ENCODE results near the gene PRSS50. TPM values are rescaled to one million over a fixed set of nuclear protein-coding genes. Genes with fewer than 3 reads are reported as not detected.
"Not testable (repeated sequence)": the region's sequence is repeated elsewhere in the genome, so short reads cannot be mapped to it uniquely, and the experiment has no call there.

The PRSS50 gene
- total RNA-seq, 1 donor from 2014 or later, result not detected

DNA sequence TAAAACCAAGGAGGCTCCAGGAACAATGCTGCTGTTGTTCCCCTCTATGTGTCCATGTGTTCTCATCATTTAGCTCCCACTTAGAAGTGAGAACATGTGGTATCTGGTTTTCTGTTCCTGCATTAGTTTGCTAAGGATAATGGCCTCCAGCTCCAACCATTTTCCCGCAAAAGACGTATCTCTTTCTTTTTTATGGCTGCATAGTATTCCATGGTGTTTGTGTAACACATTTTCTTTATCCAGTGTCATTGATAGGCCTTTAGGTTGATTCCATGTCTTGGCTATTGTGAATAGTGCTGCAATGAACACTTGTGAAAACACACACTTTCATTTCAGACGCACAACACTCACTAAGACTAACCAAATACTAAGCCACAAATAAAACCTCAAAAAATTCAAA lies 21.9 kb upstream of the PRSS50 start:
- intact Hi-C loops (cut with micrococcal nuclease); H3K36me3 Mint-ChIP-seq (ENCODE audit: low read depth); H3K27me3 Mint-ChIP-seq (ENCODE audit: low read depth); H3K4me1 Mint-ChIP-seq (ENCODE audit: low read depth); H3K4me3 Mint-ChIP-seq (ENCODE audit: low read depth); DNase-seq (ENCODE audit: low spot score); H3K9me3 Mint-ChIP-seq; H3K27ac Mint-ChIP-seq: not testable (repeated sequence)

DNA sequence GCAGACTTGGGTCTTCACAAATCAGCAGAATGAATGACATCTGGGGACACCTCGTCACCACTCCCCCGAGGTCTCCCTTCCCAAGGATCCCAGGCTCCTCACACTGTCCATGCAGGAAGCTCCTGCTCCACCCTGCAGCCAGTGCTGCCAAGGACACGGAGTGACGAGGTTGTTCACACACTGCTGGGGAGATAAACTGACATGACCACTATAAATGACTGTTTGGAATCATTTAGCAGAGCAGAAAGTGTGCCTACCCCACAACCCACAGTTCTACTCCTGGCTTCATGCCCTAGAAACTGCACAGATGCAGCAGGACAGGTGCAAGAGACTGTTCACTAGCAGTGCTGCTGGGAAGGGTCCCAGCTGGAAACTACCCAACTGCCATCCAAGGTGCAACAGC lies 19.7 kb upstream of the PRSS50 start:
- H3K36me3 Mint-ChIP-seq (ENCODE audit: low read depth), result no peaks in the 10 kb centered on the region
- no peak overlapping the region for H3K4me3 Mint-ChIP-seq (ENCODE audit: low read depth)
- H3K27ac Mint-ChIP-seq, result no peak overlapping the region
- H3K9me3 Mint-ChIP-seq, result no peaks in the 10 kb centered on the region
- intact Hi-C loops (cut with micrococcal nuclease), result no loop called here
- no peak for DNase-seq (ENCODE audit: low spot score)
- H3K27me3 Mint-ChIP-seq (ENCODE audit: low read depth), result peaks cover 7% of the 10 kb centered on the region
- no peaks in the 10 kb centered on the region for H3K4me1 Mint-ChIP-seq (ENCODE audit: low read depth)

GRCh38 chr3:46736006-46736872 lies 18.6 kb upstream of the PRSS50 start:
- Mint-ChIP-seq H3K9me3 (no peaks in the 10 kb centered on the region), H3K4me1 (ENCODE audit: low read depth) (no peaks in the 10 kb centered on the region)

GRCh38 chr3:46734773-46735172 lies 17.1 kb upstream of the PRSS50 start:
- peaks cover 8% of the 10 kb centered on the region for H3K27me3 Mint-ChIP-seq (ENCODE audit: low read depth)
- no peaks in the 10 kb centered on the region for H3K4me1 Mint-ChIP-seq (ENCODE audit: low read depth)
- peak; percentile 7 for DNase-seq (ENCODE audit: low spot score)
- intact Hi-C loops (cut with micrococcal nuclease), result no loop called here
- no peak overlapping the region for H3K4me3 Mint-ChIP-seq (ENCODE audit: low read depth)
- H3K27ac Mint-ChIP-seq, result no peak overlapping the region
- H3K36me3 Mint-ChIP-seq (ENCODE audit: low read depth), result no peaks in the 10 kb centered on the region
- H3K9me3 Mint-ChIP-seq, result no peaks in the 10 kb centered on the region

More at GRCh38 chr3:46736006-46736872, 18.6 kb upstream of the PRSS50 start:
- H3K27ac Mint-ChIP-seq, result no peak overlapping the region
- peaks cover 8% of the 10 kb centered on the region for H3K27me3 Mint-ChIP-seq (ENCODE audit: low read depth)
- DNase-seq (ENCODE audit: low spot score), result peak; percentile 5
- no peaks in the 10 kb centered on the region for H3K36me3 Mint-ChIP-seq (ENCODE audit: low read depth)
- no peak overlapping the region for H3K4me3 Mint-ChIP-seq (ENCODE audit: low read depth)
- intact Hi-C loops (cut with micrococcal nuclease), result no loop called here

GRCh38 chr3:46733026-46733800 lies 15.5 kb upstream of the PRSS50 start:
- intact Hi-C loops (cut with micrococcal nuclease), result no loop called here
- H3K27ac Mint-ChIP-seq, result no peak overlapping the region
- DNase-seq (ENCODE audit: low spot score), result peak; percentile 1
- H3K9me3 Mint-ChIP-seq, result no peaks in the 10 kb centered on the region
- peaks cover 3% of the 10 kb centered on the region for H3K27me3 Mint-ChIP-seq (ENCODE audit: low read depth)
- H3K36me3 Mint-ChIP-seq (ENCODE audit: low read depth), result no peaks in the 10 kb centered on the region
- no peaks in the 10 kb centered on the region for H3K4me1 Mint-ChIP-seq (ENCODE audit: low read depth)
- H3K4me3 Mint-ChIP-seq (ENCODE audit: low read depth), result no peak overlapping the region

DNA sequence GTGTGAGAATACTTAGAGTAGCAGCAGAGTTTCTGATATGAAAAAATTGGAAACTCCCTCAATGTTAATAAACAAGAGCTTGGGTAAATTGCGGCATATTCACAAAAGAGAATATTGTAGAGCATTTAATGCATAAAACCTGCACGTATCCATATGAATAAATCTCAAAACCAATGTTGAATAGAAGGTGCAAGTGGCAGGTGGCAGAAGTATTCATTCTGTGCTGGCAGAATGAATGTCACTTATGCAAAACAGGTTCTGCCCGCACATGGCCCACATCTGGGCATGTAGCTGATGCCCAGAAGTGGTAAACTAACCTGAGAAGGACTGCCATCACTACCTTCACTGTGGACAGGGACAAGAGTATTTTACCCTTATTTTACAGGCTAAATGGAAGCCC lies 14.1 kb upstream of the PRSS50 start:
- H3K9me3 Mint-ChIP-seq, result no peaks in the 10 kb centered on the region
- peaks cover 4% of the 10 kb centered on the region for H3K27me3 Mint-ChIP-seq (ENCODE audit: low read depth)
- intact Hi-C loops (cut with micrococcal nuclease), result no loop called here
- H3K27ac Mint-ChIP-seq, result no peak overlapping the region
- no peaks in the 10 kb centered on the region for H3K36me3 Mint-ChIP-seq (ENCODE audit: low read depth)
- H3K4me3 Mint-ChIP-seq (ENCODE audit: low read depth), result no peak overlapping the region
- DNase-seq (ENCODE audit: low spot score), result no peak
- no peaks in the 10 kb centered on the region for H3K4me1 Mint-ChIP-seq (ENCODE audit: low read depth)

DNA sequence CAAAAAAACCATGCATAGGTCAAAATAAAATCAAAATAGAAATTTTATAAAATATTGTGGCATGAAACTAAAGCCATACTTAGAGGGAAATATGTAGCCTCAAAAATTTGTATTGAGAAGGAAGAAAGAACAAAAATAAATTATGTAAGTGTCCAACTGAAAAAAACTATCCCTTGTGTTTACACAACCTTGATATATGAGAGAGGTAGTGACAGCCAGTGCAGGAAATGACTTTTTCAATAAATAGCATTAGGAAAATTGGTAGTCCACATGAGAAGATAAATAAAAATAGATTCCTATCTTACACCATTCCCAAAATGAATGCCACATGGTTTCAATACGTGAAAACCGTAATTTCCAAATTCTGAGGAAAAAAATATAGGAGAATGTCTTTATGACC lies 13.2 kb upstream of the PRSS50 start:
- intact Hi-C loops (cut with micrococcal nuclease), result no loop called here

GRCh38 chr3:46729038-46729437 lies 11.4 kb upstream of the PRSS50 start:
- Mint-ChIP-seq H3K27me3 (ENCODE audit: low read depth) (peaks cover 7% of the 10 kb centered on the region), H3K36me3 (ENCODE audit: low read depth) (no peaks in the 10 kb centered on the region), H3K4me1 (ENCODE audit: low read depth) (peaks cover 1% of the 10 kb centered on the region), H3K9me3 (no peaks in the 10 kb centered on the region), H3K4me3 (ENCODE audit: low read depth) (no peak overlapping the region), H3K27ac (no peak overlapping the region)
- no peak for DNase-seq (ENCODE audit: low spot score)
- intact Hi-C loops (cut with micrococcal nuclease), result no loop called here

More for the DNA sequence above, 13.2 kb upstream of the PRSS50 start:
- no peaks in the 10 kb centered on the region for H3K36me3 Mint-ChIP-seq (ENCODE audit: low read depth)
- peaks cover 7% of the 10 kb centered on the region for H3K27me3 Mint-ChIP-seq (ENCODE audit: low read depth)
- H3K4me3 Mint-ChIP-seq (ENCODE audit: low read depth), result no peak overlapping the region
- no peaks in the 10 kb centered on the region for H3K9me3 Mint-ChIP-seq
- DNase-seq (ENCODE audit: low spot score), result no peak
- H3K27ac Mint-ChIP-seq, result no peak overlapping the region
- H3K4me1 Mint-ChIP-seq (ENCODE audit: low read depth), result no peaks in the 10 kb centered on the region

GRCh38 chr3:46725621-46726314 lies 8.1 kb upstream of the PRSS50 start:
- no peak for DNase-seq (ENCODE audit: low spot score)
- Mint-ChIP-seq H3K27ac (no peak overlapping the region), H3K4me3 (ENCODE audit: low read depth) (no peak overlapping the region), H3K27me3 (ENCODE audit: low read depth) (peaks cover 7% of the 10 kb centered on the region), H3K4me1 (ENCODE audit: low read depth) (peaks cover 3% of the 10 kb centered on the region), H3K36me3 (ENCODE audit: low read depth) (no peaks in the 10 kb centered on the region), H3K9me3 (peaks cover 3% of the 10 kb centered on the region)
- intact Hi-C loops (cut with micrococcal nuclease), result no loop called here

- H3K27ac Mint-ChIP-seq, result no peak overlapping the region
- no peaks in the 10 kb centered on the region for H3K36me3 Mint-ChIP-seq (ENCODE audit: low read depth)
Measured at GRCh38 chr3:46724424-46724823, 6.8 kb upstream of the PRSS50 start.

DNA sequence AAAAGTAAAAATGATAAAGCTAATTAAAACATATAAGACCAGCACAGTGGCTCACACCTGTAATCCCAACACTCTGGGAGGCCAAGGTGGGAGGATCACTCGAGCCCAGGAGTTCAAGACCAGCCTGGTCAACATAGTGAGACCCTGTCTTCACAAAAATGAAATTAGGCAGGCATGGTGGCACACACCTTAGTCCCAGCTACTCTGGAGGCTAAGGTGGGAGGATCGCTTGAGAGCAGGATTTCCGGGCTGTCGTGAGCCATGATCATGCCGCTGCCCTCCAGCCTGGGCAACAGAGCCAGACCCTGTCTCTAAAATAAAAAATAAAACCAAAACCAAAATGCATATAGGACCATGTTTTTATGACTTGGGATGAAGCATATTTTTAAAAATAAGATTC lies 4.8 kb upstream of the PRSS50 start:
- no peaks in the 10 kb centered on the region for H3K36me3 Mint-ChIP-seq (ENCODE audit: low read depth)
- H3K27ac Mint-ChIP-seq, result no peak overlapping the region
- no peak overlapping the region for H3K4me3 Mint-ChIP-seq (ENCODE audit: low read depth)
- DNase-seq (ENCODE audit: low spot score), result no peak
- peaks cover 11% of the 10 kb centered on the region for H3K27me3 Mint-ChIP-seq (ENCODE audit: low read depth)
- peaks cover 4% of the 10 kb centered on the region for H3K9me3 Mint-ChIP-seq
- intact Hi-C loops (cut with micrococcal nuclease), result no loop called here
- H3K4me1 Mint-ChIP-seq (ENCODE audit: low read depth), result peaks cover 3% of the 10 kb centered on the region

More at GRCh38 chr3:46724424-46724823, 6.8 kb upstream of the PRSS50 start:
- no peak for DNase-seq (ENCODE audit: low spot score)
- intact Hi-C loops (cut with micrococcal nuclease), result no loop called here
- Mint-ChIP-seq H3K9me3 (peaks cover 4% of the 10 kb centered on the region), H3K4me1 (ENCODE audit: low read depth) (peaks cover 3% of the 10 kb centered on the region), H3K27me3 (ENCODE audit: low read depth) (peaks cover 7% of the 10 kb centered on the region), H3K4me3 (ENCODE audit: low read depth) (no peak overlapping the region)

DNA sequence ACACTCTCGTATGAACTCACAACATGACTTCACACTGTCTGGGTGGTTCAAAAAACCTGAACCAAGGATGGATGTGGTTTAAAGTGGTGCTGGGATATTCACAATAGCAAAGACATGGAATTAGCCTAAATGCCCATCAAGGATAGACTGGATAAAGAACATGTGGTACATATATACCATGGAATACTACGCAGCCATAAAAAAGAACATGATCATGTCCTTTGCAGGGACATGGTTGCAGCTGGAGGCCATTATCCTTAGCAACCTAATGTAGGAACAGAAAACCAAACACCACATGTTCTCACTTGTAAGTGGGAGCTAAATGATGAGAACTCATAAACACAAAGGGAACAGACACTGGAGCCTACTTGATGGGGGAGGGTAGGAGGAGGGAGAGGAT lies 3.3 kb upstream of the PRSS50 start:
- no peak overlapping the region for H3K27ac Mint-ChIP-seq
- peaks cover 3% of the 10 kb centered on the region for H3K4me1 Mint-ChIP-seq (ENCODE audit: low read depth)
- H3K9me3 Mint-ChIP-seq, result peaks cover 4% of the 10 kb centered on the region
- H3K36me3 Mint-ChIP-seq (ENCODE audit: low read depth), result no peaks in the 10 kb centered on the region
- peaks cover 7% of the 10 kb centered on the region for H3K27me3 Mint-ChIP-seq (ENCODE audit: low read depth)
- intact Hi-C loops (cut with micrococcal nuclease), result no loop called here
- DNase-seq (ENCODE audit: low spot score), result no peak
- no peak overlapping the region for H3K4me3 Mint-ChIP-seq (ENCODE audit: low read depth)
